GM19452 (cell line): Measurements from ENCODE around the gene PTCHD1.

ENCODE experiments used
- ATAC-seq: cut with Tn5 transposase; IDR thresholded peaks from one replicate; pipeline ENCODE4 v1.9.1; 2021; ENCODE audit not compliant: unreplicated experiment

The PTCHD1 gene

GRCh38 chrX:23344904-23345271, 10.2 kb downstream of the PTCHD1 start:
- ATAC-seq = no peak

DNA sequence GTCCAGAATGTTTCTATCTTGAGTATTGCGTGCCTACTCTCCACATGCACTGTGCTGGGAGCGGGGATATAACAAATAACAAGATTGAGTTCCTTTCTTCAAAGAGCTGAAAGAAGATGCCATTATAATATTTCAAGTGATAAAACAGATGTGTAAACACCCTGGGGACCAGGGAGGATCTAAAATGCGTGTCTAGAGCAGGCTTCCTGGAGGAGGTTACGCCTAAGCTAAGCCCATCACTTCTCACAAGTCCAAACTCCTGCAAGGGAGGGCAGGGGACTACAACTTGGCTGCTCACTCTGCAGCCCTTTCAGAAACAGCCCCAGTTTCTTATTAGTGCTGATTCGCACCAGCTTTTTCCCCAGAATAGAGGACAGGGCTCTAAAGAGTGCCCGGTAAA, 21.5 kb downstream of the PTCHD1 start:
- no peak for ATAC-seq

GRCh38 chrX:23364416-23364815, 29.8 kb downstream of the PTCHD1 start:
- no peak for ATAC-seq

DNA sequence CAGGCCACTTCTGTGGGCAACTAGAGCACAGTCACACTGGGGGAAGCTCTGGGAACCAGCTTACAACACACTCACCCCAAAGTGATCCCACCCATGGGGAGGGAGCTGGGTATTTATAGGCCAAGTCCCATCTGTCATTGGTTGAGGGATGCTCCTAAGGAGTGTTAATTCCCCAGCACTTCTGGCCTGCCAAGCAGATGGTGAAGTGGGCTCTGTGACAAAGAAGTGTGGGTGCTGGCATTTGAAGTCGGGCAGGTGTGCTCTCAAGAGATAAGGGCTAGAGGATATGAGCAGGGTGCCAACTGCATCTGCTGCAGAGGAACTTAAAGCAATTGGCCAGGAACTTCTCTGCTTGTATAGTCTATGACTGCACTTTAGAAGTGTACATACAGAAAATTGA, 30.9 kb downstream of the PTCHD1 start:
- ATAC-seq = no peak

DNA sequence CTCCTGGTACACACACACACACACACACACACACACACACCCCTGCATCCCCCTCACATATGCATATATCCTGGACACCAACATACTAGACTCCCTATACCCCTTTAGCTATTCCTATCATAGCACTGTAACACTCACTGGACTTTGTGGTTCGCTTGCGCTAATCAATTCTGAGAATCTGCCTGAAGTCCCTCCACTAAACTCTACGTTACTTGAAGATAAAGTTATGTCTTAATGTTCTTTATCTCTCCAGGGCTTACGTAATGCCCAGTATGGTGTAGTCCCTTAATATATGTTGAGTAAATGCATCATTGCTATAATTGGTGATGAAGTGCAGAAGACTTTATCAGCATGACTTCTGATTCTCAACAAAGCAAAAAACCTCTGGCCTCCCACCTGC, 32.3 kb downstream of the PTCHD1 start:
- ATAC-seq = no peak

DNA sequence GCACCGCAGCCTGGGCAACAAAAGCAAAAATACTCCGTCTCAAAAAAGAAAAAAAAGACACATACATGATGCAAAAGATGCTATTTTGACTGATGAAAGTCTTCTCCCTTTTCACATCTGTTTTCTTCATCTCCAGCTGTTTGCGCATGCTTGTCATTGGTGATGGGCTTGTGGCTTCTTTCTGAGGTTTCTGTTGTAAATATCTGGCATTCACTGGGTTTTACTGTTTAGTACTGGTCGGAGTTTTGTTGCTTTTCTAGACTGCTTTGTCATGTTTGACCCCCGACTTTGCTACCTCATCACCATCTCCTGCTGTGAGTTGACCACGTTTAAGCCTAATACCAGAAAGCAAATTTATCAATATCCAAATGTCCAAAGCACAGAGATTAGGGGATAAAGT, 34.4 kb downstream of the PTCHD1 start:
- ATAC-seq = no peak

- no peak for ATAC-seq
These were observed 37.7 kb downstream of the PTCHD1 start for GRCh38 chrX:23372220-23372902.

DNA sequence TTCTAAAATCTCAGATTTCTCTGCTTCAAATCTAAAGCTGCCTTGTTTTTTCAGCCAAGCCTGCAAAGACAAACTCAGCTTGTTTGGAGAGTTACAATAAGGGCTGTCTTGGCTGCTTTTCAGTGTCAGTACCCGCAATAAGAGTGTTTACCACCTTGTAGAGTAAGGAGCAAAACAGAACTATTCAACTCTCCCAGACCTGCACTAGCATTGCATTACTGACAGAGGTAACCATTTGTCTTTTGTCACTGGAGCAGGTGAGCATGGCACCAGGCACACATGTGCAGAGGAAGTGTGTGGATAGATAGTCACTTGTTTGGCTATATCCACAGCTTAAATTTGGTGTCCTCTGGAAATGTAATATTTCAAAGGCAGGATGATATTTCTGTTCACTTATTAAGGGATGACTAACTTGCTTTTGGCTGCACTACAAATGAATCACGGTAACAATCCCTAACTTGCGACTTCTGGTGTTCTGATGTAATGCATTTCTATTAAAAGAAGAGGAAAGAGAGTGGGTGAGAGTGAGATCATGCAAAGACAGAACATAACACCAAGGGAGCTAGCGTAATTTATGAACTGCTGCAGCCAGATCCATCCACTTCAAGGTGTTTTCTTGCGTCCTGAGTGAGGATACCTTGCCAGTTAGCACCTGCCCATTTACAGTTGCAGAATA, 38.6 kb downstream of the PTCHD1 start:
- no peak for ATAC-seq

DNA sequence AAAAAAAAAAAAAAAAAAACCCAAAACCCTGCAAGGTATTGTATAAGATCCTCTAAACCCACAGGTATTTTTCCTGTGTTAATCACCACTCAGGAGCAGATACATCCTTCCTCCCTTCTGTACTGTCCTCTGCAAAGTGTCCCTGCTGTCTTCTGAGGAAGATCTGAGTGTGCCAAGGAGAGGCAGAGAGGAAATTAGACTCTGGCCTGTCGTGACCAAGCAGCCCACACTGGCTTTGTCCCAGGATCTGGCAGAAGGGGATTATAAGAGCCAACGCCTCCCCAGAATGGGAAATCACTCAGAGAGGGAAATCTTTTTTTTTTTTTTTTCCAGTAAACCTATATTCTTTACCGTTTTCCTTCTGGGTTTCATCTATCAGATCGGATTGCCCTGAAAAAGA, 39.6 kb downstream of the PTCHD1 start:
- no peak for ATAC-seq

DNA sequence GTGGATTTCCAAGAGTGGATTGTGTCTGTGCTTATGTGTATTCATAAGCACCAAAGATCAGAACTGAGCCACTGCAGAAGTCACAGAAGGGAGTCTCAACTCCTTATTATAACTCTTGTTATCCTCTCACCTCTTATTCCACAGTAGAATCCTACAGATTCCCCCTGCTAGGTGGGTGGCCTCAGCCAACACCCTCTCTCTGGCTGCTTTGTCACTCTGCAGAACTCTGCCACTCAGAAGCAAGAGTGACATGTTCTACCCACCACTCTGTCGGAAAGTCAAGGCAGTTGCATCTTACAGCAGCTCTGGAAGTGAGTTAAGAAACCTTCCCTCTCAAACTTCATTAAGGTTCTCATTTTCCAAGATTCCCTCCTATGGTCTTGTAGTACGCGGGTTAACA, 41.9 kb downstream of the PTCHD1 start:
- no peak for ATAC-seq

DNA sequence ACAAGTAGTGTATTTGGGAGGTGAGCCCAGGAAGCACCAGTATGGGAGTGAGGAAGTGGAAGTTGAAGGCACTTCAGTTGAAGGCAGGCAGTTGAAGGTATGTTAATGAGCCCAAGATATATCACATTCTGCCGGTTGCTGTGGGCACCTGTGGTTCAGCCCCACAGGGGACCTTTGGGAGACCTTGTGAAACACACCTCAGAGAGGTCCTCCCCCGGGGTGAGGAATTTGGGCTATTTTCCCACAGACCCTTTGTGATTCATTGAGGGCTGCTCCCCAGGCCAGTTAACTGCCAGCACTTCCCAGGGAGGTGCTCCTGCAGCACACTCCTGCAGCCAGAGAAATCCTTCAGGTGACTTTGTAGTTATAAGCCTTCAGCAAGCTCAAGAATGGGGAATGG, 45.9 kb downstream of the PTCHD1 start:
- no peak for ATAC-seq

GRCh38 chrX:23381099-23382087, 46.7 kb downstream of the PTCHD1 start:
- no peak for ATAC-seq

DNA sequence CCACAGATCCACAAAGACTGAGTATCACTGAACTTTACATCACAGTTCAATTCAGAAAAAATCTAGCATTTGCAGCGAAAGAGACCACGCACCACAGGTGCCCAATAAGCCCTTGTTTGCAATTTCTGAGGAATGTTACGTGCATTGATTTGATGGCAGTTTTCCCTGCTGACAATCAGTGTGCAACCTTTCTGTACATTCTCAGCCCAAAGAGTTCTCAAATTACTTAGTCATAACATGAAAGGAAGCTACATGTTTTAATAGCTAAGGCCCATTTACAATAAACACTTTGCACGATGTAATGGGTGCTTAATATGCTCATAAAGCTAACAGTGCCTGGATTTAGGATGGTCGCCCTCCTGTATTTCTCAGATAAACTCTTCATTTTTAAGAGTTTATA, 47.9 kb downstream of the PTCHD1 start:
- ATAC-seq = no peak

DNA sequence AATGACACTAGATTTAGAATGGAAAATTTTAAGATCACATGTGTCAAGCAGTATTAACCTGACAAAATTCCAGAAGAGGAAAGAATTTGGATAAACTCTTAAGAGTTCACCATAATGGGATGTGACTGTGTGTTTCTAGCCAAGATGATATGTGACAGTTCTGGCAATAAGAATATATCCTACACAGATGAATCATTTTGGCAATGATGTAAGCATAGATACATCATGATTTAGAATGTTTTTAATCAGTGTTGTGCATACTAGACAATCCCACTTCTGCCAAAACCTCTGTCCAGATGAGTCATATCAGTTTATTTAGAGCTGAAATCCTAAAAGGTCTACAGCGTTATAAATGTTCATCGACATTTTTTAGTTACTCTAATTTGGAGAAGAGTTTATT, 48.8 kb downstream of the PTCHD1 start:
- no peak for ATAC-seq

GRCh38 chrX:23385242-23385641, 50.6 kb downstream of the PTCHD1 start:
- no peak for ATAC-seq

GRCh38 chrX:23386260-23386659, 51.6 kb downstream of the PTCHD1 start:
- no peak for ATAC-seq

DNA sequence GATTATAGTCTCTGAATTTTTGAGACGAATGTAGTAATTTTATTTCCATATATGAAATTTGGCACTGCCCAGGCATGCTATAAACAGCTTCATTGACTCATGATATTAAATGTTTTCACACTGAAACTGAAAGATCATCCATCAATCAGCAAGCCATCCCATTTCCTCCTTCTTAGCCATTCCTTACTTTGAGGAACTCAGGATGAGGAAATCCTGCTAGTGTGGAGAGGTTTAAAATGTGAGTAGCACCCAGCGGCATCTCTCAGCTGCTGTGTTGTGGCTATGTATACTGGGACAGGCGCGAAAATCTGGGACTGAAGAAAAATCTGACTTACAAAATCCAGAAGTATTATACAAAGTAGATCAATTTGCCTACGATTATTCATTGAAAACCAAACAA, 52.1 kb downstream of the PTCHD1 start:
- ATAC-seq = no peak

DNA sequence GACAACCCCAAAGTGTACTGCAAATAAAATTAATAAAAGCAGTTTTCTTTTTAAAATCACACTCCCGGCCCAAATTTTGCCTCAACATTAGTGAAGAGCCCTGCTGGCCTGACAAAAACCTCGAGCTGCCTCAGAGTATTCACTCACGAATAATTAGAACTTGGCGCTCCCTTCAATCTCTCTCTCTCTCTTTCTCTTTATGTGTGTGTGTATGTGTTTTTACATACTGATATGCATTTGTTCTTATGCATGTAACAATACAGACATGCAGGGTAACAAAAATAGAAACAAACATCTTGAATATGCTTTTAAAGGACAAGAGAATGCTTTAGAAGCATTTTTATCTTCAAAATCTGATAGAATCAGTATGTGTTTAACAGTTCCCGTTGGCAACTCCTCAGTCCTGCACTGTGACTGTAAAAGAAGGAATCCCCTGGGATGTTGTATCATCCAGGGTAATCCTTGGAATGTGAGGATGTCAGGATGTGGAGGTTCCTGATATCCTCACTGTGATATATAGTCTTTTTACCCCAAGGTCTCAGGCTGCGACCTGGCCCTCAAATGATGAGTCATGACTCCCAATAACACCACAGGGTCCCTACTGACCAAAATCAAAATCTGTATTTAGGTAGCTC, 53.0 kb downstream of the PTCHD1 start:
- no peak for ATAC-seq

DNA sequence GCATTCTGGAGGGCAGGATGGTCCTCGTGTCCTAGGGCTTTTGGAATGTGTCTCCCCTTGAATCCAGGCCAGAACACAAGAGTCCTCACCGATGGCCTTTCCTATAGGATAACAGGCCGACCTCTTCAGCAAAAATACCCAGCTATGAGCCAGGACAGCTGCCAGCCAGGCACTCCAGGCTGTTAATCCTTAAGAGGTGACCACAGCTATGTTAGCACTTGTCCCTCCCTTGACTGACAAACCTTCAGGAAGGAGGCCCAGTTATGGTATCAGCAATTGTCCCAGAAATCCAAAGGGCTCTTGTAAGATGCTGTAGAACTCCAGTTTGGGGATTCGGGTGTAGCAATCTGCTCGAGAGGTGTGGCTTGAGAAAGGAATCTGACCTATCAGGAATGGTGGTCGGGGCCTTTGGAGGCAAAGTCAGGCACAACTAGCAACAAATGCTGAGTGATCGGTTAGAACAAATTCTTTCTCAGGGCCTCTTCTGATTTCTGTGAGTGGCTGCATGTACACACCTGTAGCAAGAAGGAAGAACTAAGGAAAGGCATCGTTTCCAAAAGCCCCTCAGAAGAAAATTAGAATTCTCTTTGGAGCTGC, 54.6 kb downstream of the PTCHD1 start:
- no peak for ATAC-seq

- ATAC-seq = no peak
These were observed 56.3 kb downstream of the PTCHD1 start for GRCh38 chrX:23390979-23391378.

GRCh38 chrX:23392195-23392594, 57.5 kb downstream of the PTCHD1 start:
- ATAC-seq = no peak
